ENCODE data around the gene CAMKMT.

DNA sequence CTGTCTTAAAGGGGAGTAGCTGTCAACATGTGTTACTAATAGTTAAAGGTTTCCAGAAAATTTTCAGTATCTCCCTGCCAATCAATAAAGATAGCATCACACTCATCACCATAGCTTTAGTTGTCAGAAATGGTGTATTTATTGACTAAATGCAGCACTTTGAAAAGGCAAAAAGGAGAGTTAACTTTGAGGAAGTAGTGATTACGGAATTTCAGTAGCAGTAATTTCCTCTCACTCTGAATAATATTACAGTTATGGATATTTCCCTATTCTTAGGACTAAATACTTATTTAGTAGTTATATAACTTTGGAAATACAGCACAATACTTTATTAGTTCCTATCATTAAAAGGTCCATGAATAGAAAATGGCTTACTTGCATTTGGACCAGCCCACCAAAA lies 250.5 kb downstream of the CAMKMT start:
- TF ChIP-seq CTCF (conservative IDR thresholded peaks at IDR 0.05 in 1 of 2, IDR thresholded peaks at IDR 0.05 in 1 of 2; ENCODE audit: extremely low read depth in 1 of 2, insufficient read depth in 1 of 2, low read depth in 1 of 2, low read length in 2 of 2) (no peak), EZH2 (IDR thresholded peaks at IDR 0.05; ENCODE audit: borderline replicate concordance, low read length) (no peak)

Measured in mammary epithelial cell (primary cell).